Measurements from ENCODE around the gene MRPL24. TPM values are rescaled to one million over a fixed set of nuclear protein-coding genes. Genes with fewer than 3 reads are reported as not detected.

Gene MRPL24
- total and polyA plus RNA-seq, 2 of the 13 experiments (the other 11 are each of a cell fraction or from before 2014, with no cell fraction given), result 38.1 to 42.9 TPM

DNA sequence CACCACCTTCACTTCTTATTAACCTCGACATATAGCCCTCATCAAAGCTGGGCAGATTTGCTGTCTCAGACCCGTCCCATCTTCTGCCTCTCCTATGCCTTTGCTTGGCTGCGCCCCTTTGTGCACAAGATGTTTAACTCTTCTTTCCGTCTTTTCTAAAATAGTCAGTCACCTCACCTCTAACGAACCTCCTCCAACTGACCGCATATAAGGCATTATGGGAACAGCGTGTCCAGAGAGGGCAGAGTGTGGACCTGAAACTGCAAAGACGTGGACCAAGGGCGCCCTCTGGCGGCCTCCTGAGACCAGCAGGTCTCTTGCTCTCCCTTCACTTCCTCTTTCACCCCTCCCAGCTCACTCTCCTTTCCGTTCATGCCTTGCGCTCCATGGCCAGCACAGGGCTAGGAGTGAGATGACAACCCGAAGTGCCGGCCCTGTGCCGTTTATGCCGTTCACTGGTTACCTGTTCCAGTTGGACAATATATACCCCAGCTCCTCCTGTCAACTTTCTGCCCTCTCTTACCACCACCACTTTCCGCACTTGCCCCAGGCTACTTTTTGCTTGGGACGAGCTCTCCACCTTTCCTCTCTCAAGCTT lies 15.1 kb downstream of the MRPL24 start (continued):
- TF ChIP-seq, protein P1, sequence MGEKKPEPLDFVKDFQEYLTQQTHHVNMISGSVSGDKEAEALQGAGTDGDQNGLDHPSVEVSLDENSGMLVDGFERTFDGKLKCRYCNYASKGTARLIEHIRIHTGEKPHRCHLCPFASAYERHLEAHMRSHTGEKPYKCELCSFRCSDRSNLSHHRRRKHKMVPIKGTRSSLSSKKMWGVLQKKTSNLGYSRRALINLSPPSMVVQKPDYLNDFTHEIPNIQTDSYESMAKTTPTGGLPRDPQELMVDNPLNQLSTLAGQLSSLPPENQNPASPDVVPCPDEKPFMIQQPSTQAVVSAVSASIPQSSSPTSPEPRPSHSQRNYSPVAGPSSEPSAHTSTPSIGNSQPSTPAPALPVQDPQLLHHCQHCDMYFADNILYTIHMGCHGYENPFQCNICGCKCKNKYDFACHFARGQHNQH (CRISPR knock-in tag; IDR thresholded peaks at IDR 0.05), result peak; percentile 37; the same call in 1 of the 2 replicates
- TF ChIP-seq ZNF143 (CRISPR knock-in tag; IDR thresholded peaks at IDR 0.05), result peak; percentile 82
- TF ChIP-seq KLF12 (CRISPR knock-in tag; IDR thresholded peaks at IDR 0.05; ENCODE audit: borderline replicate concordance), result no peak
- TF ChIP-seq REL (CRISPR knock-in tag; conservative IDR thresholded peaks at IDR 0.05), result no peak
- TF ChIP-seq POLR2AphosphoS2 (IDR thresholded peaks at IDR 0.05; ENCODE audit: low read depth, low read length), result no peak
- TF ChIP-seq MAF1 (CRISPR knock-in tag; IDR thresholded peaks at IDR 0.05; ENCODE audit: borderline replicate concordance), result no peak
- TF ChIP-seq, protein P2, sequence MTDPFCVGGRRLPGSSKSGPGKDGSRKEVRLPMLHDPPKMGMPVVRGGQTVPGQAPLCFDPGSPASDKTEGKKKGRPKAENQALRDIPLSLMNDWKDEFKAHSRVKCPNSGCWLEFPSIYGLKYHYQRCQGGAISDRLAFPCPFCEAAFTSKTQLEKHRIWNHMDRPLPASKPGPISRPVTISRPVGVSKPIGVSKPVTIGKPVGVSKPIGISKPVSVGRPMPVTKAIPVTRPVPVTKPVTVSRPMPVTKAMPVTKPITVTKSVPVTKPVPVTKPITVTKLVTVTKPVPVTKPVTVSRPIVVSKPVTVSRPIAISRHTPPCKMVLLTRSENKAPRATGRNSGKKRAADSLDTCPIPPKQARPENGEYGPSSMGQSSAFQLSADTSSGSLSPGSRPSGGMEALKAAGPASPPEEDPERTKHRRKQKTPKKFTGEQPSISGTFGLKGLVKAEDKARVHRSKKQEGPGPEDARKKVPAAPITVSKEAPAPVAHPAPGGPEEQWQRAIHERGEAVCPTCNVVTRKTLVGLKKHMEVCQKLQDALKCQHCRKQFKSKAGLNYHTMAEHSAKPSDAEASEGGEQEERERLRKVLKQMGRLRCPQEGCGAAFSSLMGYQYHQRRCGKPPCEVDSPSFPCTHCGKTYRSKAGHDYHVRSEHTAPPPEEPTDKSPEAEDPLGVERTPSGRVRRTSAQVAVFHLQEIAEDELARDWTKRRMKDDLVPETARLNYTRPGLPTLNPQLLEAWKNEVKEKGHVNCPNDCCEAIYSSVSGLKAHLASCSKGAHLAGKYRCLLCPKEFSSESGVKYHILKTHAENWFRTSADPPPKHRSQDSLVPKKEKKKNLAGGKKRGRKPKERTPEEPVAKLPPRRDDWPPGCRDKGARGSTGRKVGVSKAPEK (CRISPR knock-in tag; IDR thresholded peaks at IDR 0.05; ENCODE audit: borderline replicate concordance), result peak; percentile 44; the same call in 1 of the 2 replicates
- peak; percentile 22; the same call in 1 of the 2 replicates for TF ChIP-seq KDM5B (CRISPR knock-in tag; IDR thresholded peaks at IDR 0.05; ENCODE audit: borderline replicate concordance)
- TF ChIP-seq PHB2 (IDR thresholded peaks at IDR 0.05; ENCODE audit: partially characterized antibody), result no peak
- TF ChIP-seq ZNF589 (CRISPR knock-in tag; conservative IDR thresholded peaks at IDR 0.05), result no peak
- TF ChIP-seq, protein P3, sequence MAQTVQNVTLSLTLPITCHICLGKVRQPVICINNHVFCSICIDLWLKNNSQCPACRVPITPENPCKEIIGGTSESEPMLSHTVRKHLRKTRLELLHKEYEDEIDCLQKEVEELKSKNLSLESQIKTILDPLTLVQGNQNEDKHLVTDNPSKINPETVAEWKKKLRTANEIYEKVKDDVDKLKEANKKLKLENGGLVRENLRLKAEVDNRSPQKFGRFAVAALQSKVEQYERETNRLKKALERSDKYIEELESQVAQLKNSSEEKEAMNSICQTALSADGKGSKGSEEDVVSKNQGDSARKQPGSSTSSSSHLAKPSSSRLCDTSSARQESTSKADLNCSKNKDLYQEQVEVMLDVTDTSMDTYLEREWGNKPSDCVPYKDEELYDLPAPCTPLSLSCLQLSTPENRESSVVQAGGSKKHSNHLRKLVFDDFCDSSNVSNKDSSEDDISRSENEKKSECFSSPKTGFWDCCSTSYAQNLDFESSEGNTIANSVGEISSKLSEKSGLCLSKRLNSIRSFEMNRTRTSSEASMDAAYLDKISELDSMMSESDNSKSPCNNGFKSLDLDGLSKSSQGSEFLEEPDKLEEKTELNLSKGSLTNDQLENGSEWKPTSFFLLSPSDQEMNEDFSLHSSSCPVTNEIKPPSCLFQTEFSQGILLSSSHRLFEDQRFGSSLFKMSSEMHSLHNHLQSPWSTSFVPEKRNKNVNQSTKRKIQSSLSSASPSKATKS (CRISPR knock-in tag; IDR thresholded peaks at IDR 0.05), result no peak
- 0 out of 2 replicates have a peak, but pooled peaks have one; percentile 26 for TF ChIP-seq KLF6 (CRISPR knock-in tag; IDR thresholded peaks at IDR 0.05)
- peak; percentile 73; the same call in 1 of the 2 replicates for TF ChIP-seq CBX5 (CRISPR knock-in tag; IDR thresholded peaks at IDR 0.05; ENCODE audit: borderline replicate concordance)
- no peak for TF ChIP-seq ZFP90 (CRISPR knock-in tag; IDR thresholded peaks at IDR 0.05; ENCODE audit: borderline replicate concordance)
- TF ChIP-seq, protein P4, sequence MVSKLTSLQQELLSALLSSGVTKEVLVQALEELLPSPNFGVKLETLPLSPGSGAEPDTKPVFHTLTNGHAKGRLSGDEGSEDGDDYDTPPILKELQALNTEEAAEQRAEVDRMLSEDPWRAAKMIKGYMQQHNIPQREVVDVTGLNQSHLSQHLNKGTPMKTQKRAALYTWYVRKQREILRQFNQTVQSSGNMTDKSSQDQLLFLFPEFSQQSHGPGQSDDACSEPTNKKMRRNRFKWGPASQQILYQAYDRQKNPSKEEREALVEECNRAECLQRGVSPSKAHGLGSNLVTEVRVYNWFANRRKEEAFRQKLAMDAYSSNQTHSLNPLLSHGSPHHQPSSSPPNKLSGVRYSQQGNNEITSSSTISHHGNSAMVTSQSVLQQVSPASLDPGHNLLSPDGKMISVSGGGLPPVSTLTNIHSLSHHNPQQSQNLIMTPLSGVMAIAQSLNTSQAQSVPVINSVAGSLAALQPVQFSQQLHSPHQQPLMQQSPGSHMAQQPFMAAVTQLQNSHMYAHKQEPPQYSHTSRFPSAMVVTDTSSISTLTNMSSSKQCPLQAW (CRISPR knock-in tag; IDR thresholded peaks at IDR 0.05), result peak; percentile 77
- 0 out of 2 replicates have a peak, but pooled peaks have one; percentile 61 for TF ChIP-seq ELF4 (CRISPR knock-in tag; IDR thresholded peaks at IDR 0.05; ENCODE audit: borderline replicate concordance)
- TF ChIP-seq, protein P5, sequence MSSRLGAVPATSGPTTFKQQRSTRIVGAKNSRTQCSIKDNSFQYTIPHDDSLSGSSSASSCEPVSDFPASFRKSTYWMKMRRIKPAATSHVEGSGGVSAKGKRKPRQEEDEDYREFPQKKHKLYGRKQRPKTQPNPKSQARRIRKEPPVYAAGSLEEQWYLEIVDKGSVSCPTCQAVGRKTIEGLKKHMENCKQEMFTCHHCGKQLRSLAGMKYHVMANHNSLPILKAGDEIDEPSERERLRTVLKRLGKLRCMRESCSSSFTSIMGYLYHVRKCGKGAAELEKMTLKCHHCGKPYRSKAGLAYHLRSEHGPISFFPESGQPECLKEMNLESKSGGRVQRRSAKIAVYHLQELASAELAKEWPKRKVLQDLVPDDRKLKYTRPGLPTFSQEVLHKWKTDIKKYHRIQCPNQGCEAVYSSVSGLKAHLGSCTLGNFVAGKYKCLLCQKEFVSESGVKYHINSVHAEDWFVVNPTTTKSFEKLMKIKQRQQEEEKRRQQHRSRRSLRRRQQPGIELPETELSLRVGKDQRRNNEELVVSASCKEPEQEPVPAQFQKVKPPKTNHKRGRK (CRISPR knock-in tag; IDR thresholded peaks at IDR 0.05), result no peak
- TF ChIP-seq ZNF431 (CRISPR knock-in tag; IDR thresholded peaks at IDR 0.05; ENCODE audit: borderline replicate concordance, low read depth), result no peak; the same call in 1 of the 2 replicates

All from HepG2 (cell line).